Astrocyte of the spinal cord (primary cell): ENCODE measurements around the gene COL26A1.
"Not testable (repeated sequence)": the region's sequence is repeated elsewhere in the genome, so short reads cannot be mapped to it uniquely, and the experiment has no call there.

ENCODE experiments used
- DNase-seq: peaks from one replicate; pipeline ENCODE4 v3.0.0; 2011; ENCODE audit warnings: low read depth, low spot score
- H3K4me3 ChIP-seq: 2 replicates; pipeline ENCODE4 v1.5.1; 2011; ENCODE audit warnings: low read depth, mild to moderate bottlenecking, low read length, moderate library complexity
- CTCF ChIP-seq: IDR thresholded peaks from 2 replicates; pipeline ENCODE4 v1.5.1; 2012; ENCODE audit warnings: low read depth, mild to moderate bottlenecking, low read length, inconsistent platforms
- in situ Hi-C: cut with HindIII; loops from 2 replicates; pipeline ENCODE4 v1.10.0; 2017; ENCODE audit warnings: low sequenced_read_pairs

Gene COL26A1

DNA sequence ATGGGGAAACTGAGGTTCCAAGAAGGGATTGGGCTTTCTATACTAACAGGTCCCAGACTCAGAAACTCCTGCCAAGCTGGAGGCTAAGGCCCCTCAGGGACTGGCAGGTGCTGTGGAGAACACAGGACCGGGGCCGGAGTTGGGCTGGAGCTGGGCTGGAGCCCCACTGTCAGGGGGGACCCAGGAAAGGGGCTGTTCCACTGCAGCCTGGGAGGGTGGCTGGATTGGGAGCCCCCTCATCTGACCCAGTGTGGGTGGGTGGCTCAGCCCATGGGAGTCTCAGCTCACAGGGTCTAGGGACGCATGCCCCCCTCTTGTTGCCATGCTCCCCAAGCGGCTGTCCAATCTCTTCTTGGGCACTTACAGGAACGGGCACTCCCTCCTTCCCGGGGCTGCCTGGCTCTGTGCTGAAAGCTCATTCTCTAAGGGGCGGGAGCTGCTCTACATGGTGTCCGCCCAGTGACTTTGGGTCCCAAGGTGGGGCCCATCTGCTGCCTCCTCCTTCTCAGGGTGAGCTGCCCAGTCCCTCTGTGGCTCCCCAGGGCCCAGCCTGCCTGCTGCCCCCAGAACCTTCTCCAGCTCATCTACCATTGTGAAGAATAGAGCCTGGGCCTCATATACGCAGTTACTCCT, 139.9 kb downstream of the COL26A1 start:
- in situ Hi-C loops, result no loop called here
- H3K4me3 ChIP-seq, result no peak overlapping the region
- DNase-seq, result no peak
- no peak for TF ChIP-seq CTCF

DNA sequence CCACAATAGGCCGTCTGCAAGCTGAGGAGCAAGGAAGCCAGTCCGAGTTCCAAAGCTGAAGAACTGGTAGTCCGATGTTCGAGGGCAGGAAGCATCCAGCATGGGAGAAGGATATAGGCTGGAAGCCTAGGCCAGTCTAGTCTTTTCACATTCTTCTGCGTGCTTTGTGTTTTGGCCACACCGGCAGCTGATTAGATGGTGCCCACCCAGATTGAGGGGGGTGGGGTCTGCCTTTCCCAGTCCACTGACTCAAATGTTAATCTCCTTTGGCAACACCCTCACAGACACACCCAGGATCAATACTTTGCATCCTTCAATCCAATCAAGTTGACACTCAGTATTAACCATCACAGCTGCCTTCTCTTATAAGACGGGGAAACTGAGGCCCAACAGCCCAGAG, 142.8 kb downstream of the COL26A1 start:
- H3K4me3 ChIP-seq, DNase-seq, in situ Hi-C loops: not testable (repeated sequence)

DNA sequence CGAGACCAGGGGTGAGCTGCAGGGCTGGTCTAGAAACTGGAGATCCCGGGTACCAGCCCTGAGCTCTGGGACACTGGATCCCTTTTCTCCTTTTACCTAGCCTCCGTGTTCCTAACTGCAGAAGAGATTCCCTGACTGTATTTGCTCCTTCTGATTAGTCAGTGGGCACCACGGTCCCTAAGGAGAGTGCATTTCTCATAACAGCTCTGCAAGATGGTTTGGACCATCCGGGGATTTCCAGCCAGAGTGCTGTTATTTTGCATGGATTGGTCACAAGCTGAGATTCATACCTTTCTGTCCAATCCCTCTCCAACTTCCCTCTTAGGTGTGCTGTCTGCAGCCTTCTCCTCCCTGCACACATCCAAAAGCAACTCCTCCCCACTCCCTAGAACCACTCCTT, 143.9 kb downstream of the COL26A1 start:
- no peak overlapping the region for H3K4me3 ChIP-seq
- DNase-seq, result no peak
- in situ Hi-C loops, result no loop called here
- no peak for TF ChIP-seq CTCF

GRCh38 chr7:101507327-101507726, 144.7 kb downstream of the COL26A1 start:
- DNase-seq, result no peak
- in situ Hi-C loops, result no loop called here

DNA sequence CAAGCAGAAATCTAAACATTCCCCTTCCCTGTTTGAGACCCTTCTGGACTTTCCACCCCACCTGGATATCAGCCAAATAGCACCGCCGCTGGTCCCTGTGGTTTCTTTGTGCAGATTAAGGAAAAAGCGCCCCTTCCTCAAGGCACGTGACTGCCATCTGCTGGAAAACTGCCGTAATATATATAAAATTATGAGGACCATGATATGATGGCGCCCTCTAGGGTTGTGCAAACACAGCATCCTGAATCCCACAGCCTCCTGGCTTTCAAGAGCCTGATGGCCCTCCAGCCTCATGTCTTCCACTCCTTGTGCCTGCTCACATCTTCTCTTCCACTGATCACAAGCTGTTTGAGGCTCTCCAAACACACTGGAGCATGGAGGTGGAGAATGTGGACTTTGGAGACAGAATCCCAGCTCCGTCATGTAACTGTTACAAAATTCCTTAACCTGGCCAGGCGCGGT, 145.1 kb downstream of the COL26A1 start:
- DNase-seq, result peak; percentile 28
- TF ChIP-seq CTCF, result peak; percentile 57
- in situ Hi-C loops, result no loop called here
- no peak overlapping the region for H3K4me3 ChIP-seq

More at GRCh38 chr7:101507327-101507726, 144.7 kb downstream of the COL26A1 start:
- H3K4me3 ChIP-seq, result no peak overlapping the region
- TF ChIP-seq CTCF, result no peak

DNA sequence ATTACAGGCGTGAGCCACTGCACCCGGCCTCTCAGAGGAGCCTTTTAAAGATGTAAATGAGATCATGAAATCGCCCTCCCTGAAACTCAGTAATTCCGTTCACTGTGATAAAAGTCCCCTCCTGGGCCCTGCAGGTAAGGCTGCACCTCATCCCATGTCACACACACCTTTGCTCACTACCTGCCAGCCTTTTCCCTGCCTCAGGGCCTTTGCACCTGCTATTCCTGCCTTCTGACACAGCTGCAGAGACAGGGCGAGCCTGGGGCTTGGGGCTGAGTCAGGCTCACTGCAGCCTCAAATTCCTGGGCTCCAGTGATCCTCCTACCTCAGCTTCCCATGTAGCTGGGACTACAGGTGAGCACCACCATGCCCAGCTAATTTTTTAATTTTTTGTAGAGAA, 147.6 kb downstream of the COL26A1 start:
- DNase-seq, result no peak
- in situ Hi-C loops, result no loop called here
- no peak overlapping the region for H3K4me3 ChIP-seq
- TF ChIP-seq CTCF, result no peak

GRCh38 chr7:101511965-101512364, 149.3 kb downstream of the COL26A1 start:
- in situ Hi-C loops, result no loop called here
- no peak overlapping the region for H3K4me3 ChIP-seq
- no peak for DNase-seq
- TF ChIP-seq CTCF, result no peak
